ENCODE data around the gene CBFA2T2.
A peak's percentile ranks its signal among the peaks of the same experiment; 100 is the strongest.
"Not testable (repeated sequence)": the region's sequence is repeated elsewhere in the genome, so short reads cannot be mapped to it uniquely, and the experiment has no call there.

CBFA2T2 gene

DNA sequence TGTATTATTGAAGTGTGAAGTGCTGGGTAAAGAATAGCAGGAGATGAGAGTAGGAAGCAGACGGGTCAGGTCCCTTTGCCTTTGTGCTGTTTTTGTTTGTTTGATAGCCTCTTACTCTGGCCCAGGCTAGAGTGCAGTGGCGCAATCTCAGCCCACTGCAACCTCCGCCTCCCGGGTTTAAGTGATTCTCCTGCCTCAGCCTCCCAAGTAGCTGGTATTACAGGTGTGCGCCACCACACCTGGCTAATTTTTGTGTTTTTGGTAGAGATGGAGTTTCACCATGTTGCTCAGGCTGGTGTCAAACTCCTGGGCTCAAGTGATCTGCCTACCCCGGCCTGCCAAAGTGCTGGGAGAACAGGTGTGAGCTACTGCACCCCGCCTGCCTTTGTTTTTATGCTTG lies 18.1 kb downstream of the CBFA2T2 start:
- not testable (repeated sequence) for DNase-seq

DNA sequence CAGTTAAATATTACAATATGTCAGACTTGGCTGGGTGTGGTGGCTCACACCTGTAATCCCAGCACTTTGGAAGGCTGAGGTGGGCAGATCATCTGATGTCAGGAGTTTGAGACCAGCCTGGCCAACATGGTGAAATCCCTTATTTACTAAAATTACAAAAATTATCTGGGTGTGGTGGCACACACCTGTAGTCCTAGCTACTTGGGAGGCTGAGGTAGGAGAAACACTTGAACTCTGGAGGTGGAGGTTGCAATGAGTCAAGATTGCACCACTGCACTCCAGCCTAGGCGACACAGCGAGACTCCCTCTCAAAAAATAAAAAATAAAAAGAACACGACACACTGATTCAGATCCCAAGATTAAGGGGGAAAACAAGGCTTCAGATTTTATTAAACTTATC lies 19.2 kb downstream of the CBFA2T2 start:
- not testable (repeated sequence) for DNase-seq

DNA sequence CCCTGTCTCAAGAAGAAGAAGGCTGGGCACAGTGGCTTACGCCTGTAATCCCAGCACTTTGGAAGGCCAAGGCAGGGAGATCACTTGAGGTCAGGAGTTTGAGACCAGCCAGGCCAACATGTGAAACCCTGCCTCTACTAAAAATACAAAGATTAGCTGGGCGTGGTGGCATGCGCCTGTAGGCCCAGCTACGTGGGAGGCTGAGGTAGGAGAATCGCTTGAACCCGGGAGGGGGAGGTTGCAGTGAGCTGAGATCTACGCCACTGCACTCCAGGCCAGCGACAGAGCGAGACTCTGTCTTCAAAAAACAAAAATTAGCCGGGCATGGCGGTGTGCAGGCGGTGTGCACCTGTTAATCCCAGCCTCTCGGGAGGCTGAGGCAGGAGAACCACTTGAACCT lies 22.0 kb downstream of the CBFA2T2 start:
- not testable (repeated sequence) for DNase-seq

DNA sequence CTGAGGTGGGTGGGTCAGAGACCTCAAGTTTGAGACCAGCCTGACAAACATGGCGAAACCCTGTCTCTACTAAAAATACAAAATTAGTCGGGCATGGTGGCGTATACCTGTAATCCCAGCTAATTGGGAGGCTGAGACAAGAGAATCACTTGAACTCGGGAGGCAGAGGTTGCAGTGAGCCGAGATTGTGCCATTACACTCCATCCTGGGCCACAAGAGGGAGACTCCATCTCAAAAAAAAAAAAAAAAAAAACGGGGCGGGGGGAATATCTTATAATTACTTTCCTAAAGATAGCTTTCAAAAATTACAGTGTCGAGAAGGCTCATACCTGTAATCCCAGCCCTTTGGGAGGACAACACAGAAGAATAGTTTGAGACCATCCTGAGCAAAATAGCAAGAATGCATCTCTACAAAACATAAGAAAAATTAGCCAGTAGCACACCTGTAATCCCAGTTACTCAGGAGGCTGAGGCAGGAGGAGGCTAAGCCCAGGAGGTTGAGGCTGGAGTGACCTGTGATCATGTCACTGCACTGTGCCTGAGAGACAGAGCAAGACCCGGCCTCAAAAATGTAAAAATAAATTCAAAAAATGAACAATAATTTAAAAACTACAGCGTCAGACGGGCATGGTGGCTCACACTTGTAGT lies 25.8 kb downstream of the CBFA2T2 start:
- DNase-seq, result no peak

DNA sequence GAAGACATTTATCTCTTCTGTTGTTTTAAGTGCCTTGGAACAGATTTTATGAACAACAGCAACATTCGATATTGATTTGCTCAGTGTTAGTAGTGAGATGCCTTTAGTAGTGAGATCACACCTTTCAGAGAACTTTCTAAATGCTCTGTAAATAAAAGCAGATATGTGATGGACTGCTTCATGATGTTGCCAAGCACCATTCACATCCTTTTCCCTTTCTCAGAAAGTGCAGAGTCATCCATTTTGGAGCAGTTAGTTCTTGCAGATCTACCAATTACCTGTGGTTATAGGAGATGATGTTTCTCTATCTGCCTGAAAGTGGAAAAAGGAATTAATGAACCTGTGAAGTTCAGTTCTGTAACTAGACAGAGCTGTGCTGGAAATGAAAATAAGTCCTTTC lies 27.0 kb downstream of the CBFA2T2 start:
- DNase-seq, result no peak

DNA sequence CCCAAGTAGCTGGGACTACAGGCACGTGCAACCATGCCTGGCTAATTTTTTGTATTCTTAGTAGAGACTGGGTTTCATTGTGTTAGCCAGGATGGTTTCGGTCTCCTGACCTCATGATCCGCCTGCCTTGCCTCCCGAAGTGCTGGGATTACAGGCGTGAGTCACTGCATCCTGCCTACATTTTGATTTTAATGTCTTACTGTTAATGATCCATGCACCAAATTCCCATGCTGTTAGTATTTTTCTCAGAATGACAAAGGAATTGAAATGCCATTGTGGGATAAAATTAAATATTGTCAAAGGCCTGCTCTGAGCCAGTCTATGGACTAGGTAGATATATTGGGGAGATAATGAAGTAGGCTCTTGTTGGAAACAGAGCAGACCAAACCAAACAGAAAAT lies 28.2 kb downstream of the CBFA2T2 start:
- peak; percentile 69 for DNase-seq

DNA sequence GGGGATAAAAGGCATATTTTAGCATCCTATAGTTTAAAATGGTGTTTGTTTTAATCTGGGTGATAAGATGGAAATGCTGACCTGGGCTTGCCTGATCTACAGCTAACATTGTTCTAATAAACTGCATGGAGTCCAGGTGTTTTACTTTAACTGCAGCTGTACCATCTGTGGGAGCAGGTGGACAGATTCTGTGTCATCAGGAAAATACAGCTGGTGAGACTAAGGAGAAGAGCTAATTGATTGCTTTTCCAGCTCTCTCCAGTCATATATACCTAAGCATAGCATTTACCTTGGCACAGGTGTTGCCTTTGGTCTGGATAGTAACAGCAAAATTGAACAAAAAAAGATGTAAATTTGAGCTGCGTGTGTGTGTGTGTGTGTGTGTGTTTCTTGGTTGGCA lies 31.6 kb downstream of the CBFA2T2 start:
- DNase-seq, result no peak

DNA sequence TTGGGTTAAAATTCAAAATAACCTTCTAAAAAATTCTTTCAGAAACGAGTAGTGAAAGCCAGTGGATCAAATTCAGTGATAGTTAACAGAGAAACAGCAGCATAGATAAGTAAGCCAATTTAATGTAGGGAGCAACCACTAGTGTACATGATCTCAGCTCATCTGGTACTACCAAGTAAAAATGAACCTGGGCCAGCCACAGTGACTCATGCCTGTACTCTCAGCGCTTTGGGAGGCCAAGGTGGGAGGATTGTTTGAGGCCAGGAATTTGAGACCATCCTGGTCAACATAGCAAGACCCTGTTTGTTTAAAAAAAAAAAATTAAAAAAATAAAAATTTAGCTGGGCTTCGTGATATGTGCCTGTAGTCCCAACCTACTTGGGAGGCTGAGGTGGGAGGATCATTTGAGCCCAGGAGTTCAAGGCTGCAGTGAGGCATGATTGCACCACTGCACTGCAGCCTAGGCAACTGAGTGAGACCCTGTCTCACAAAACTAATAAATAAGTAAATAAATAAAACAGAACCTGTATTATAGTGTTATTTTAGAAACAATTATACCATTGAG lies 32.4 kb downstream of the CBFA2T2 start:
- DNase-seq, result no peak

DNA sequence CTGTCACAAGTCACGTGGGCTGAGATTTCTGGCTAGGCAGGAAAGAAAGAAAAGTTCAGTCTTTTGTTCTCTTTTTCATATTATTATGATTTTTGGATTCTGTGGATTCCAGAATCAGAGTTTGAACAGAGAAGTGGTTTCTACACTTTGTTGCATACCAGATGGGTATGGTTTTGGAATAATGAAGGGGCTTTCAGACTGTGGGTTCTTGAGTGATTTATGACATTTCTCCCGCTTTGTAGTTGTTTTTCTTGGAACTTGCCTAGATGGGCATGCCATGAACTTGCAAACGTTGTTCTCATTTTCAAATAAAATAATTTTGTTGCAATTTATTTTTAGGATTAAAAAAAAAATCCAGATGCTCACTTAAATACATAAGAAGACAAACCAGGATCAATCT lies 34.4 kb downstream of the CBFA2T2 start:
- DNase-seq, result no peak

DNA sequence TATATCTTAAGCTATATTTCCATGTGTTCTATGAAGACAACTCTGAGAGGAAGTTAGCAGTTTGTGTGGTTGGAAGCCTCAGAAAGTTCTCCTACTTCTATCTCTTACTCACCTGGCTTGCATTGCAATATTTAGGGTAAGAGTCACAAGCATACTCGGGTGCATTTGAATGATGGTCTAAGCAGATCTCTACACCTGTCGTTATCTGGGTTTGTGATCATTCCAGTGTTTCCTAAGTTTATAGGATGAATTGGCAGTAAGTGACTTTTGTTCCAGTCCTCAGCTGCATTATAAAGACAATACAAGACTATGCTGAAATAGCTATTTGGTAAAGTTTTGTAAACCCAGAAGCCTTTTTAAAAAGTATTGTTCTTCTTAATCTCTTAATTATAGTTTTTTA lies 36.9 kb downstream of the CBFA2T2 start:
- no peak for DNase-seq

DNA sequence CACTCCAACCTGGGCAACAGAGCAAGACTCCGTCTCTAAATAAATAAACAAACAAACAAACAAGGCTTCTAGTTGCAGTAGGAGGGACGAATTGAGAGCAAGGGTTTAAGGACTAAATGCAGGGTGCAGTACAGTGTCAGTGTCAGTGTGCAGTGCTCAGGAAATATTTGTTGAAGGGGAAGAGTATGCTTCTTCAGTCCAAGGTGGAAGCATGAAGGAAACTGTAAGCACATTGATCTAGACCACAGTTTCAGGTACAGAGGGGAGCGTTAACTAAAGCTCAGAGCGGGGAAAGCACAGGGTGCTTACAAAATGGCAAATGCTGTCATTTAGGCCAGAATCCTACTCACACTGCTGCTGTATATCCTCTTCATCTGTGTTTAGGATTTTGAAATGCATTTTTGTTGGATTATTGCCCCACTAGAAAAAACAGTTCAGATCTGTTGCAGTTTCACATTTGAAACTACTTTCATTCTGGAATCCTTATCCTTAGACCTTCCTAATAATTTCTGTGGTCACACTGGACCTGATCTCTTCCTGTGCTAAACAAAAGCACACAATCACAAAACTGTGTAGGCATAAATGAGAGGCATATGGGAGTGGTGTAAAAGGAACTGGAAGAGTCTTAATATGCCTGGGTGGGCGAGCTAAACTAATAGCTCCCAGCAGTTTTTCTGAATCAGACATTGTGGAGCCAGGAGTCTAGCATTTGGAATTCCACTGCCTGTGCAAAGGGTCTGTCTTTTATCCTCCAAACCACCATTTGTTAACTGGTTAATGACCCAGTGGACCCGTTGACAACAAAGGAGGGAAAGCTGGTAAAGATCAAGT lies 41.4 kb downstream of the CBFA2T2 start:
- DNase-seq, result peak; percentile 2

DNA sequence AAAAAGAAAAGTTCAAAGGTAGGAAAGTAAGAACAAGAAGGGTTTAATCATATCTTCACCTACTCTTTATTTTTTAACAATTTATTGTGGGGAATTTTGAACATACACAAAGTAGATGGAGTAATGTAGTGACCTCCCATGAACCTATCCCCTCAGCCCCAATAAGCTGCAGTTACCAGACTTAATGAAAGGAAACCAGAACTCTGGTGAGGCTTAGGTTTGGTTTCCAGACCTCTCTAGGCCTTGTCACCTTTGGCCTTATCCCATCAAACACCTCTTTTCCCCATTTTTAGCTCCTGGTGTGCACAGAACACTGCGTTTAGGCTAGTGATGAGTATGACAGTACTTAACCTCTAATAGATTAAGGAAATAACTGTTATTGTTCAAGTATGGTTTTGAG lies 42.0 kb downstream of the CBFA2T2 start:
- DNase-seq, result no peak

DNA sequence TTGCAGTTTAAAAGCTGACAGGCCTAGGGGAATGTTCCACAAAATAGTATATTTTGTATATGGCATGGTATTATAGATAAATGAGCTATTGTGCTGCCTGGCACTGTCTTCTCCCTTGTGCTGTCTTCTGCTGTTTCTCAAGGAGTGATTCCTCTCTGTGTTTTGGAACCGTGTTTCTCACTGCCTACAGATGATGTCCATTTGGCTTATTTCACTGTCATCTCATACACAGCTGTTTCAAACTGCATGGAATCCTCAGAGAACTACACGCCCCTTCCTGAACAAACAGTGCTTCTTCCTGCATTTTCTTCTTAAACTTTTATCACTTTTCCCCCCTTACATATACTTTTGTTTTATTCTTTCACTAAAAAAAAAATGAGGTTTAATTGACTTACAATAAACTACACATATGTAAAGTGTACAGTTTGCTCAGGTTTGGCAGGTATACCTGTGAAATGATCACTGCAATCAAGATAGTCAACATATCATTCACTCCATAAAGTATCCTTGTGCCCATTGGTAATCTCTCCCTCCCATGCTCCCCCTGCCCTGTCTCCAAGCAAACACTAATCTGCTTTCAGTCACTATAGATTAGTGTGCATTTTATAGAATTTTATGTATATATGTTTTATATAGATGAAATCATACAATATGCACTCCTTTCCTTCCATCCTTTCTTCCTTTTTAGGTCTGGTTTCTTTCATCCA lies 43.0 kb downstream of the CBFA2T2 start:
- peak; percentile 16 for DNase-seq

DNA sequence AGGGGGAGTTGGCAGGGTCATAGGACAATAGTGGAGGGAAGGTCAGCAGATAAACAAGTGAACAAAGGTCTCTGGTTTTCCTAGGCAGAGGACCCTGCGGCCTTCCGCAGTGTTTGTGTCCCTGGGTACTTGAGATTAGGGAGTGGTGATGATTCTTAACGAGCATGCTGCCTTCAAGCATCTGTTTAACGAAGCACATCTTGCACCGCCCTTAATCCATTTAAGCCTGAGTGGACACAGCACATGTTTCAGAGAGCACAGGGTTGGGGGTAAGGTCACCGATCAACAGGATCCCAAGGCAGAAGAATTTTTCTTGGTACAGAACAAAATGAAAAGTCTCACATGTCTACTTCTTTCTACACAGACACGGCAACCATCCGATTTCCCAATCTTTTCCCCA lies 45.8 kb downstream of the CBFA2T2 start:
- DNase-seq, result not testable (repeated sequence)

DNA sequence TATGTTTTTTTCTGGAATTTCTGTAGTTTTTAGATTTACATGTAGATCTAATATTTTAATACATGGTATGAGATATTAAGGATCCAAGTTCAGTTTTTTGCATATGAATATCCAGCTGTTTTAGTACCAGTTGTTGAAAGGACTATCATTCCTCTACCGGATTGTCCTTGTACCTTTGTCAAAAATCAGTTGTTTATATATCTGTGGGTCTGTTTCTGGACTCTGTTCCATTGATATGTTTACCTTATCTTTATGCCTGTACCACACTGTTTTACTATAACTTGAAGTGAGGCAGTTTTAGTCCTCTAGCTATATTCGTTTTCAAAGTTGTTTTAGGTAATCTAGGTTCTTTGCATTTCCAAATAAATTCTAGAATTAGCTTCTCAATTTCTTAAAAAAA lies 47.7 kb downstream of the CBFA2T2 start:
- no peak for DNase-seq

DNA sequence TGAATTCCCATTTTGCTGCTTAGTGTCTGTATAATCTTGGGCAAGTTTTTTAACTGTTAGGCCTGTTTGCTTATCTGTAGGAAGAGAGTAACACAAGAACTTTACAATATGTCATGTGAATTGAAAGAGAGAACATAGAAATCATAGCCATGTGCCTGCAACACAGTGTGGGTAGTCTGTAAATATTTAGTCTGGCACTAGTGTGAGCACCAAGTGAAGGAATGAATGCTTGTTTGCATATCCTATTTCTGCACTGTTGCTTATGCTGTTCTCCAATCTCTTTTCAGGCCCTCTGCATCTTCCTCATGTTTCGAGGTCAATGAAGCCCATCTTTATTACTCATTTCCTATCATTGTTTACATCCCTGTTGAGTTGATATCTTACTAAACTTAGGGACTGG lies 49.2 kb downstream of the CBFA2T2 start:
- DNase-seq, result peak; percentile 68

DNA sequence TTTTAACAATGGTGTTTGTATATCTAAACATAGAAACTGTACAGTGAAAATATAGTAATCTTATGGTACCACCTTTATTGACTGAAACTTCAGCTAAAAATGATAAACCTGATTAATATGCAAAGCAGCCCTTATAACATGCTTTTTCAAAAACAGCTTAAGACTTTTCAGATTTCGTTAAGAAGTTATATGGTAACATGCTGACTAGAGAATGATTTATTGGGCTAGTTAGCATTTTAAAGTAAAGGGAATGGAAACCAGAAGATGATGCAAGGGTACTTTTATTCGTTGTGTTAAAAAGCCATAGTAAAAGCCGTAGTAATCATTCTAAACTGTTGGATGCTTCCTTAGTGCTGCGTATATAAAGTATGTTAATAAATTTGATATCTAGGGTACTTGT lies 50.5 kb downstream of the CBFA2T2 start:
- DNase-seq, result no peak

DNA sequence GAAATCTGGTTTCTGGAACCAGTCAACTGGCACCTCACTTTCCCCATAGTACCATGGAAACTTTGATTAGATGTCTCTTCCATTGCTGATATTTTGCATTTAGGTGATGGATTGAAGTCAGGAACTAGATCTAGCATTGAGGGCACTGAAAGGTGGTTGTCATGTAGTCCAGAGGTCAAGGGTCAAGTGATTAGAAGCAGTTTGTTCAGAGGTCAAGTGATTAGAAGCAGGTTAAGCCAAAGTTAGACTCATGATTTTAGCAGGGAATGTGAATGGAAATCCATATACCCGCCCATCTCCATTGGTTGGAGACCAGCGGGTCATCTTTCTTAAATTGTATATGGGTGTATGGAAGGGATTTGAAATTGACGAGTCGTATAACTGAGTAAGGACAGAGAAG lies 51.2 kb downstream of the CBFA2T2 start:
- DNase-seq, result no peak

DNA sequence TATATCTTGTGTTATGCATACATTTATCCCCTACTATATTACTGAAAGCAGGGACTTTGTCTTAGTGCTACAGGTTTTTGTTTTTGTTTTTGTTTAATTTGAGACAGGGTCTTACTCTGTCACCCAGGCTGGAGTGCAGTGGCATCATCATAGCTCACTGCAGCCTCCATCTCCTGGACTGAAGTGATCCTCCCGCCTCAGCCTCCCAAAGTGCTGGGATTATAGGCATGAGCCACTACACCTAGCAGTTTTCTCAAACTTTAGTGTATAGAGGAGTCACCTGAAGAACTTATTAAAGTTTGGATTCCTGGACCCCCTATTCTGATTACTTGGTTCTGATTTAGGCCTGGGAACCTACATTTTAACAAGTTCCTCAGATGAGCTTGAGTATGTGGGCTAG lies 51.9 kb downstream of the CBFA2T2 start:
- DNase-seq, result no peak

DNA sequence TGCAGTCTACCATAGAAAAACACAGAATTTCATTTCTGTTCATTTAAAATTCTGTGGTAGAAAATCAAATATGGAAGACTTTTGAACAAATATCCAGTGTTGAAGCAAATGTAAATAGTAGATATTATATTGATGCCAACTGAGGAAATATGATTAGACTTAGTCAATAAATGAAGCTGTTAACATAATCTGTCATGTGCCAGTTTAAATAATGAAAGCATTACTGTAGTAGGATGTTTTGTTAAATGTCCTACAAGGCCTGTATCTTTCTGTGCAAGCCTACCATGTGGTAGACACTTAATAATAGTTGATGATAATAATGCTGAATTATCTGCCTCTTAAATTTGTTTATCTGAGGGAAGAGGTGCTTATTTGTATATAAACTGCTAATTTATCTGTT lies 55.9 kb downstream of the CBFA2T2 start:
- DNase-seq, result no peak

DNA sequence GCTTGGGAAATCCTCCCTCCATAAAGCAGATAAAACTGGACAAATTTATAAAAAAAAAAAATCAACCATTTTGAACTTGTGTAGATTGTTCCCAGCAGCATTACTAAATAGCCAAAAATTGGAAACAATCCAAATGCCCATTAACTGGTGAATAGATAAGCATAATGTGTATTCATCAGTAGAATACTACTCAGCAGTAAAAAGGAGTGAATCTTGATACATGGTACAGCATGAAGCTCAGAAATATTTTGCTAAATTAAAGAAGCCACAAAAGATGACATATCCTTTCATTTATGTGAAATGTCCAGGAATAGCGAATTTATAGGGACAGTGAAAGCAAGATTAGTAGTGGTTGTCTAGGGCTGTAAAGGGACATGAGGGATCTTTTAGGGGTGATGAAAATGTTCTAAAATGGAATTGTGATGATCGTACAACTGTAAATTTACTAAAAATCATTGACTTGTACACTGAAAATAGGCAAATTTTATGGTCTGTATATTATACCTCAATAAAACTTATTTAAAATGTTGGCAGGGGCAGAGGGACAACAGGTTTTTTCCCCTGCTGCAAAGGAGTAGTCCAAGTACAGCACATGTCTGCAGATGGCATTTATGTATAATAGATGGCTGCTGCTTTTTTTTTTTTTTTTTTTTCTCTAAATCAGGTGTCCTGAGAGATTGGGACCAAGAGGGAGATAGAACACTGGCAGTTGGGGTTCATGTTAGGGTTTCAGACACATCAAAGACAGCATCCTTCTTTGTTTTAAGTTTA lies 59.5 kb downstream of the CBFA2T2 start:
- DNase-seq, result no peak

DNA sequence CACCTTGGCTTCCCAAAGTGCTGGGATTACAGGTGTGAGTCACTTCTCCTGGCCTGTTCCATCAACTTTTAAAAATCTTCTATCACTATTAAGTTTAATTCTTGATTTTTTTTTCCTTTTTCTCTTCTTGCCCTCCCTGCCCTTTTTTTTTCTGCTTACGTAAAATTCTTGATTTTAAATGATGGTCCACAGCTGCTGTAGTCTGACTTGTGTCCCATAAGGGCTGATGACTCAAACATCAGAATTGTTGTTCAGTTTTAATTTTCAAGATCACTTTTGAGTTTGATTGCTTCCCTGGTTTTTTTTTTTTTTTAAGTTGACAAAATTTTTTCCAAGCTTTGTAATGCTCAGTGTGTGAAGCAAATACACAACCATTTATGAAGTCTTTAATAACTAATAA lies 61.9 kb downstream of the CBFA2T2 start:
- DNase-seq, result peak; percentile 75

DNA sequence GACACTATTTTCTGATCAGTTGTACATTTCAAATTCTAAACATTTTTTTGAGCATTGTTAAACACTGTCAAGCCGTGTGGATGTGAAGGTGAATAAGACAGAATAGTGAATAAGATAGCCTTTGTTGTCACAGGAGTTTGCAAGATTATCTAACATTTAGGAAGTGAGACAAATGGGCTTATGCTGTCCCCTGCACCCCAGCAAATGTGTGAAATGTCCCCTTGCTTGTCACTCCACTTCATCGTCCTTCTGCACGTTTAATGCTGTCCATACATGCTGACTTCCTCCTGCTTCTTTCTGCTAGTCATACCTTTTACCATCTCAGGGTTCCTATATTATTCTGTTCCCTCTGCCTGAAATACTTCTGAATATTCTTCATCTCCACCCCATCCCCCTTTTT lies 62.6 kb downstream of the CBFA2T2 start:
- DNase-seq, result no peak

Data from HCEC 1CT (cell line).